Gastroesophageal sphincter (tissue), 4 donors: ENCODE results near the gene RRP8. TPM values are rescaled to one million over a fixed set of nuclear protein-coding genes. Genes with fewer than 3 reads are reported as not detected.

Experiments used
- ATAC-seq: fragments of 150-250 bp; one replicate; pipeline ENCODE4 v1.9.1; 2016; ENCODE audit warnings: mild to moderate bottlenecking, moderate library complexity
- H3K27ac ChIP-seq, 4 donors: fragments of 200-600 bp; sonication (generic) in 3 of 4; 1 replicate in 3 of 4; 2 replicates in 1 of 4; pipeline ENCODE4 v1.5.1; 2016 to 2019
- H3K27me3 ChIP-seq: fragments of 200-600 bp; sonication (generic); one replicate; pipeline ENCODE4 v1.5.1; 2019
- H3K36me3 ChIP-seq, 2 donors: fragments of 200-600 bp; sonication (generic); one replicate each; pipeline ENCODE4 v1.5.1; 2019; ENCODE audit warnings: control low read depth in 1 of 2
- H3K4me1 ChIP-seq, 3 donors: fragments of 200-600 bp; sonication (generic); 1 replicate in 2 of 3; 2 replicates in 1 of 3; pipeline ENCODE4 v1.5.1; 2016 to 2019; ENCODE audit warnings: control low read depth in 2 of 3
- H3K4me3 ChIP-seq, 2 donors: fragments of 200-600 bp; sonication (generic); one replicate each; pipeline ENCODE4 v1.5.1; 2019; ENCODE audit warnings: mild to moderate bottlenecking in 1 of 2, moderate library complexity in 1 of 2
- H3K9me3 ChIP-seq, 3 donors: fragments of 200-600 bp; sonication (generic); one replicate each; pipeline ENCODE4 v1.5.1; 2017 to 2019; ENCODE audit warnings: control low read depth in 2 of 3
- EP300 ChIP-seq: sonication (generic); formaldehyde crosslinking; IDR thresholded peaks from one replicate; pipeline ENCODE4 v1.6.1; 2017; ENCODE audit warnings: antibody characterized with exemption, mild to moderate bottlenecking
- POLR2A ChIP-seq, 2 donors: fragments of 450-650 bp; IDR thresholded peaks; one replicate each; pipeline ENCODE4 v1.6.1; 2017; ENCODE audit warnings: antibody characterized with exemption in 2 of 2, mild to moderate bottlenecking in 2 of 2, moderate library complexity in 1 of 2
- POLR2AphosphoS5 ChIP-seq: sonication (generic); formaldehyde crosslinking; IDR thresholded peaks from one replicate; pipeline ENCODE4 v1.6.1; 2017; ENCODE audit warnings: antibody characterized with exemption
- WGBS, 2 donors: methylation state at CpG; one replicate each; pipeline ENCODE4 v1.1.5; 2018; ENCODE audit warnings: low coverage in 1 of 2; 5-methylcytosine and 5-hydroxymethylcytosine counted together
- total RNA-seq, 4 donors: library from RNA; depleted of rRNA; stranded (reverse); fragments of >200 nt; gene quantifications; one replicate each; pipeline ENCODE4 v1.1.0, GENCODE V29; 2016
- TF ChIP-seq, protein P1 (sequence below), 4 experiments: fragments of 200-600 bp in 2 of 4; fragments of 450-650 bp in 2 of 4; sonication (generic) in 1 of 4; IDR thresholded peaks; one replicate each; pipeline ENCODE4 v1.5.1; 2017 to 2019; ENCODE audit warnings: antibody characterized with exemption in 4 of 4, mild to moderate bottlenecking in 2 of 4, moderate library complexity in 2 of 4

The RRP8 gene
- total RNA-seq, 4 donors from 2014 or later = 25.7 to 32.4 (median 28.1) TPM

DNA sequence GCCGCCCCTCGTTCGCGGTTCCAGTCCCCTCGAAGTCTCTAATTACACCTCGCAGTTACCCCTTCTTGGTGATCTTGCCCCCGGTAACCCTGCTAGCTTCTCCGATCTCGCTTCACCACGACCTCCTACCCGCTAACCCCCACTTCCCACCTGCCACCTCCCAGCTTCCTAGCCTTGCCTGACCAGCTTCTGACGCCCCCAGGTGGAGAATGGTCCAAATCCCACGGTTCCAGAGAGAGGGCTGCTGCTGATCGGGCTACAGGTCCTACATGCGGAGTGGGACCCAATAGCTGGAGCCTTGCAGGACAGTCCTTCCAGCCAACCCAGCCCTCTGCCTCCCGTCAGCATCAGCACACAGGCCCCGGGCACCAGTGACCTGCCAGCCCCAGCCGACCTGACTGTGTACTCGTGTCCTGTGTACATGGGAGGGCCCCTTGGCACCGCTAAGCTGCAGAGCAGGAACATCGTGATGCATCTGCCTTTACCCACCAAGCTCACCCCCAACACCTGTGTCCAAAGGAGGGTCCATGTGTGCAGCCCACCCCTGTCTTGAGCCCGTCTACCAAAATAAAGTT lies 31.9 kb downstream of the RRP8 start:
- H3K27ac ChIP-seq = no peak overlapping the region
- ATAC-seq = peak; percentile 15
- peaks cover 0 to 34% of the 10 kb centered on the region in 2 donors for H3K36me3 ChIP-seq
- no peaks in the 10 kb centered on the region for H3K27me3 ChIP-seq
- H3K4me3 ChIP-seq = no peak overlapping the region
- 36 to 50% methylated on average over 7 to 11 of the region's 22 CpGs for WGBS, 2 donors
- no peaks in the 10 kb centered on the region for H3K9me3 ChIP-seq
- peaks cover 0 to 30% (median 2%) of the 10 kb centered on the region in 3 donors for H3K4me1 ChIP-seq
- TF ChIP-seq, protein P1, sequence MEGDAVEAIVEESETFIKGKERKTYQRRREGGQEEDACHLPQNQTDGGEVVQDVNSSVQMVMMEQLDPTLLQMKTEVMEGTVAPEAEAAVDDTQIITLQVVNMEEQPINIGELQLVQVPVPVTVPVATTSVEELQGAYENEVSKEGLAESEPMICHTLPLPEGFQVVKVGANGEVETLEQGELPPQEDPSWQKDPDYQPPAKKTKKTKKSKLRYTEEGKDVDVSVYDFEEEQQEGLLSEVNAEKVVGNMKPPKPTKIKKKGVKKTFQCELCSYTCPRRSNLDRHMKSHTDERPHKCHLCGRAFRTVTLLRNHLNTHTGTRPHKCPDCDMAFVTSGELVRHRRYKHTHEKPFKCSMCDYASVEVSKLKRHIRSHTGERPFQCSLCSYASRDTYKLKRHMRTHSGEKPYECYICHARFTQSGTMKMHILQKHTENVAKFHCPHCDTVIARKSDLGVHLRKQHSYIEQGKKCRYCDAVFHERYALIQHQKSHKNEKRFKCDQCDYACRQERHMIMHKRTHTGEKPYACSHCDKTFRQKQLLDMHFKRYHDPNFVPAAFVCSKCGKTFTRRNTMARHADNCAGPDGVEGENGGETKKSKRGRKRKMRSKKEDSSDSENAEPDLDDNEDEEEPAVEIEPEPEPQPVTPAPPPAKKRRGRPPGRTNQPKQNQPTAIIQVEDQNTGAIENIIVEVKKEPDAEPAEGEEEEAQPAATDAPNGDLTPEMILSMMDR (IDR thresholded peaks at IDR 0.05) = no peak
- no peak for TF ChIP-seq POLR2A (IDR thresholded peaks at IDR 0.05)
- no peak for TF ChIP-seq POLR2AphosphoS5
- no peak for TF ChIP-seq EP300

DNA sequence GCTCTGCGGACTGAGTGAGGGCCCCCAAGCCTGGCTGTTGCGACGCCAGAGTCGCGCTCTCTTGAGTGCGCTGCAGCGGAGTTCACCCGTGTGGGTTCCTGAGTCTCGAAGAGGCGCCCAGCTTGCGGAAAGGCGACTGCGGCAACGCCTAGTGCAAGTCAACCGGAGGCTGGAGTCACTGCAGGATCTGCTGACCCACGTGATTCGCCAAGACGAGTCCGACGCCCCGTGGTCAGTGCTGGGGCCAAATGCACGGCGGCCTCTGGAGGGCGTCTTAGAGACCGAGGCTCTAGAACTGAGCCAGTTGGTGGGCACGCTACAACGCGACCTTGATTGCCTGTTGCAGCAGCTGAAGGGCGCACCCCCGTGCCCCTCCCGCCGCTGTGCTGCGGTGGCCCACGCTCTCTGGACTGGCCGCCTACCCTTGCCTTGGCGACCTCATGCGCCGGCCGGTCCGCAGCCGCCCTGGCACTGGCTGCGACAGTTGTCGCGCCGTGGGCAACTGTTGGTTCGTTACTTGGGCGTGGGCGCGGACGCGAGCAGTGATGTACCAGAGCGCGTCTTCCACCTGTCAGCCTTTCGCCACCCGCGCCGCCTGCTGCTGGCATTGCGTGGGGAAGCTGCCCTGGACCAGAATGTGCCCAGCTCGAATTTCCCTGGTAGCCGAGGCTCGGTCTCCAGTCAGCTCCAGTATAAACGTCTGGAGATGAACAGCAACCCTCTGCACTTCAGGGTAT lies 32.6 kb downstream of the RRP8 start:
- TF ChIP-seq, protein P1 (IDR thresholded peaks at IDR 0.05) = no peak
- TF ChIP-seq POLR2AphosphoS5 (no peak), EP300 (no peak), POLR2A (IDR thresholded peaks at IDR 0.05) (no peak)
- Histone ChIP-seq H3K4me3 (no peak overlapping the region), H3K27me3 (no peaks in the 10 kb centered on the region), H3K36me3 (peaks cover 0 to 41% of the 10 kb centered on the region in 2 donors), H3K4me1 (peaks cover 0 to 26% (median 0%) of the 10 kb centered on the region in 3 donors), H3K27ac (no peak overlapping the region), H3K9me3 (no peaks in the 10 kb centered on the region)
- 90% methylated on average over 4 of the region's 62 CpGs; no CpG with 5 or more reads in 1 of the 2 donors for WGBS, 2 donors
- ATAC-seq = no peak

- Histone ChIP-seq H3K27me3 (no peaks in the 10 kb centered on the region), H3K4me3 (no peak overlapping the region), H3K27ac (no peak overlapping the region), H3K4me1 (peaks cover 0 to 19% (median 0%) of the 10 kb centered on the region in 3 donors), H3K36me3 (peaks cover 0 to 45% of the 10 kb centered on the region in 2 donors), H3K9me3 (no peaks in the 10 kb centered on the region)
- WGBS, 2 donors = 97 to 100% methylated on average over 2 to 3 of the region's 5 CpGs
- TF ChIP-seq POLR2AphosphoS5 = no peak
- no peak for TF ChIP-seq EP300
- TF ChIP-seq, protein P1 (IDR thresholded peaks at IDR 0.05) = no peak
- no peak for TF ChIP-seq POLR2A (IDR thresholded peaks at IDR 0.05)
- no peak for ATAC-seq
These were observed 33.7 kb downstream of the RRP8 start for GRCh38 chr11:6569706-6570105.

DNA sequence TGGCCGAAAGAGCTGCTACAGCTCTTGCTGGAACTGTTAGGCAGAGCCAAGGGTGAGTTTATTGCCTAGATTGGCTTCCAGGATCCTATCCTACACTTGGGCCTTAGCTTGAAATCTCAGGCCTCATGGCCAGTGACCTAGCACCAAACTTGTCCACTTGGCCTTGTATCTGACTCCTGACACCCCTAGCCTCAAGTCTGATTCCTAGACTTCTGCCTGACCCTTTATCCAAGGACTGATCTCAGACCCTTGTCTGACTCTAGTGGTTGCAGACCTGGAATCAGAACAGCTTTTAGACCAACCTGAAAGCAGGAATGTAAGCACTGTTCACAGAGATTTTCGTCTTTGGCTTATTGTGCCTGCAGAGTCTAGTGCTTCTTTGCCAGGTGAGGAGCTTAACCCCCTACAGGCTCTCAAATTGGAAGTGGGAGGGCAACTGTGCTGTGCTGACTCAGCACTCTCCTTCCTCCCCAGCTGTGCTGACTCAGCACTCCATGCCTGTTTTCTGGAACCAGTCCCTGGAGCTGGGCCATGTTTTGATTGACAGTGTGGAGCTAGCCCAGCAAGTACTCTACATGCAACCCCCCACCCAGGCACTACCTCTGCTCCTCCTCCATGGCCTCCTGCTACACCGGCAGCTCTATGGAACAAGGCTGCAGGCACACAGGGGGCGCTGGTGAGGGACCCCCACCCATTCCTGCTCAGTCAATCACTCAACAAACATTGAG lies 35.1 kb downstream of the RRP8 start:
- Histone ChIP-seq H3K27ac (no peak overlapping the region), H3K36me3 (peaks cover 0 to 58% of the 10 kb centered on the region in 2 donors), H3K4me1 (peaks cover 0 to 19% (median 0%) of the 10 kb centered on the region in 3 donors), H3K4me3 (no peak overlapping the region), H3K27me3 (no peaks in the 10 kb centered on the region), H3K9me3 (no peaks in the 10 kb centered on the region)
- ATAC-seq = no peak
- WGBS, 2 donors = 37% methylated on average over 2 of the region's 4 CpGs; no CpG with 5 or more reads in 1 of the 2 donors
- TF ChIP-seq, protein P1 (IDR thresholded peaks at IDR 0.05) = no peak
- TF ChIP-seq POLR2AphosphoS5 (no peak), POLR2A (IDR thresholded peaks at IDR 0.05) (no peak), EP300 (no peak)
